Stomach (tissue), 4 donors: ENCODE data around the gene TBL1XR1.

ENCODE experiments used
- EP300 ChIP-seq: sonication (generic); formaldehyde crosslinking; IDR thresholded peaks from one replicate; pipeline ENCODE4 v1.6.1; 2017; ENCODE audit warnings: antibody characterized with exemption
- TF ChIP-seq, protein P1 (sequence below), 7 experiments: fragments of 450-650 bp in 4 of 7; fragments of 200-600 bp in 3 of 7; sonication (generic) in 3 of 7; IDR thresholded peaks; one replicate each; pipeline ENCODE4 v1.5.1; 2016 to 2019; ENCODE audit warnings: antibody characterized with exemption in 7 of 7, control low read depth in 2 of 7, mild to moderate bottlenecking in 1 of 7

DNA sequence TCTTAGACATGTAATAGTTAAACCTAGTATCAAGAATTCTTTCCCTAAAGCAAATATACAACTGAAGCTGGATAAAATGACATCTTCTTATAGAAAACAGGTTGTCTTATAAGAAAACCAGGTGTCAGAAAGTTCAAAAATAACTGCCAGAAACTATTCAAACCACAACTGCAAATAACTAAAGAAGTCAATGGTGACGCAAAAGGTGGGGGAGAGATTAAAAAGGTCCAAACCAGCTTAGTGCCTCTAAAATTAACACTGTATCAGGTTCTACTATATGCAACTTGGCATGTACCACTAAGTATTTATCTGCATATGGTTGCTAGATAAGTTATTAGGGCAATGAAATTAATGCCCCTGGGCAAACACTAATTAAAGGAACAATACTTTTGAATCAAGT lies 136.8 kb downstream of the TBL1XR1 start:
- TF ChIP-seq, protein P1, sequence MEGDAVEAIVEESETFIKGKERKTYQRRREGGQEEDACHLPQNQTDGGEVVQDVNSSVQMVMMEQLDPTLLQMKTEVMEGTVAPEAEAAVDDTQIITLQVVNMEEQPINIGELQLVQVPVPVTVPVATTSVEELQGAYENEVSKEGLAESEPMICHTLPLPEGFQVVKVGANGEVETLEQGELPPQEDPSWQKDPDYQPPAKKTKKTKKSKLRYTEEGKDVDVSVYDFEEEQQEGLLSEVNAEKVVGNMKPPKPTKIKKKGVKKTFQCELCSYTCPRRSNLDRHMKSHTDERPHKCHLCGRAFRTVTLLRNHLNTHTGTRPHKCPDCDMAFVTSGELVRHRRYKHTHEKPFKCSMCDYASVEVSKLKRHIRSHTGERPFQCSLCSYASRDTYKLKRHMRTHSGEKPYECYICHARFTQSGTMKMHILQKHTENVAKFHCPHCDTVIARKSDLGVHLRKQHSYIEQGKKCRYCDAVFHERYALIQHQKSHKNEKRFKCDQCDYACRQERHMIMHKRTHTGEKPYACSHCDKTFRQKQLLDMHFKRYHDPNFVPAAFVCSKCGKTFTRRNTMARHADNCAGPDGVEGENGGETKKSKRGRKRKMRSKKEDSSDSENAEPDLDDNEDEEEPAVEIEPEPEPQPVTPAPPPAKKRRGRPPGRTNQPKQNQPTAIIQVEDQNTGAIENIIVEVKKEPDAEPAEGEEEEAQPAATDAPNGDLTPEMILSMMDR (IDR thresholded peaks at IDR 0.05), result no peak
- TF ChIP-seq EP300, result no peak
